ENCODE measurements around the gene SPTBN5.

The SPTBN5 gene

DNA sequence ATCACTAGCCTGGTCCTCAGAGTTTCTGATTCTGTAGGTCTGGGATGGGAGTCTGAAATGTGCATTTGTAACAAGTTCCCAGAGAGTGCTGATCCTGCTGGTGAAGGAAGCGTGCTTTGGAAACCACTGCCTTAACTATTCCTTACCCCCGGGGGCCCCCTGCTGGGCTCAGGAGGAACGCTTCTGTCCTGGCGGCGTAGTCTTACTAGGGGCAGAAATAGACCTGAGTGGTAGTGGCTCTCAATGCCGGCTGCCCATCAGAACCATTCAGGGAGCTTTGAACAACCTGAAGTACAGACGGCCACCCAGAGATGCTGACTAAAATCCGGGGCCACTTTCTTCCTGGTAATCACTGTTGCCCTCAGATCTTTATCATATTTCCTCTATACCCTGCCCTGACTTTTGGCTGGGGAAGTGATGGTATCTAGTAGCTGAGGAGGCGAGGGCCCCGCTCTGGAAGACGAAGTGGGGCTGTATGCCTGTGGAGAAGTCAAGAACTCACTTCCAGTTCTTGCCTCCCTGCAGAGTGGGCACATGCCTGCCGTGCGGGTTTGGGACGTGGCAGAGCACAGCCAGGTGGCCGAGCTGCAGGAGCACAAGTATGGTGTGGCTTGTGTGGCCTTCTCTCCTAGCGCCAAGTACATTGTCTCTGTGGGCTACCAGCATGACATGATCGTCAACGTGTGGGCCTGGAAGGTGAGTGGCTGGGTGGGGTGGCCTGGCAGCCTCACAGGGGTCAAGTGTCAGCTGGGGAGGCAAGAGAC lies 82.2 kb downstream of the SPTBN5 start:
- ChIA-PET CTCF (interaction anchor here (0.7 to 6.4 kb wide), 38 partner anchors 10 to 349 kb away, joined by 3 to 316 read pairs (median 4); partner anchors contain the start of genes JMJD7, MAPKBP1 and MGA), POLR2A (interaction anchor here (0.8 kb wide), 1 partner anchor 254 kb away, joined by 4 read pairs; no protein-coding TSS in a partner anchor)
- TF ChIP-seq CTCF (IDR thresholded peaks at IDR 0.05; ENCODE audit: control extremely low read depth, extremely low read depth, low read depth, missing control alignments) = peak; percentile 91
- peak; percentile 86 for DNase-seq (ENCODE audit: extremely low spot score)

DNA sequence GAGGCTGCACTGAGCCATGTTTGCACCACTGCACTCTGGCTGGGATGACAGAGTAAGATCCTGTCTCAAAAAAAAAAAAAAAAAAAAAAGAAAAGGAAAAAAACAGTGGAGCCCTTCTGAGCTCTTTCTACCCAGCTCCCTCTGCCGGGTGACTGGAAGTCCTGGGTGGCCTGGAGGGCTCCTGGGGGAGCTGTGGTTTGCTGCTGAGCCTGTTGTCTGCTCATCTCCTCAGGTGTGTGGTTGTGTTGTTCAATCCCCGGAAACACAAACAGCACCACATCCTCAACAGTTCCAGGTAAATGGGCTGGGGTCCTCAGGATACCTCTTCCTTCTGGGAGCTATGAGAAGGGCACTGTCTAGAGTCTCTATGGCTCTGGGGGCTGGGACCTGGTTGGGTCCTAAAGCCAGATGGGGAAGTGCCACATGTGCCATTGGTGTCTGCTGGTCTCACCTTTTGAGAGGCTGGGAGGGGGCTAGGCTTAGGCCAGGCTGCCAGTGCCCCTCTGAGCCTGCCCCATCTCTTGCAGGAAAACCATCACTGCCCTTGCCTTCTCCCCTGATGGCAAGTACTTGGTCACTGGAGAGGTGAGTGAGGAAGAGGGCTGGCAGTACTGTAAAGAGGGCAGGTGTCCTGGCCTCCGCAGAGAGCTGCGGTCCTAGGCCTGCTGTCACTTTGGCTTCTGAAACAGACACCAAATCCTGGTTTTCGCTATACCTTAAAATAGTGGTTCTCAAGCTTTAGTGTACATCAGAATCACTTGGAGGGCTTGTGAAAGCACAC lies 83.0 kb downstream of the SPTBN5 start:
- no peak for TF ChIP-seq CTCF (IDR thresholded peaks at IDR 0.05; ENCODE audit: control extremely low read depth, extremely low read depth, low read depth, missing control alignments)
- DNase-seq (ENCODE audit: extremely low spot score) = no peak
- ChIA-PET CTCF (interaction anchor here (0.6 to 6.4 kb wide), 29 partner anchors 9 to 345 kb away, joined by 3 to 316 read pairs (median 6); partner anchors contain the start of genes JMJD7, MAPKBP1 and MGA), POLR2A (interaction anchor here (0.7 kb wide), 1 partner anchor 297 kb away, joined by 4 read pairs; the partner anchor contains the start of gene LTK)

- no peak for TF ChIP-seq CTCF (IDR thresholded peaks at IDR 0.05; ENCODE audit: control extremely low read depth, extremely low read depth, low read depth, missing control alignments)
- POLR2A ChIA-PET = interaction anchor here (0.7 kb wide), 1 partner anchor 296 kb away, joined by 4 read pairs; the partner anchor contains the start of gene LTK
- CTCF ChIA-PET = interaction anchor here (1.1 to 6.4 kb wide), 9 partner anchors 8 to 344 kb away, joined by 4 to 316 read pairs (median 33); partner anchors contain the start of gene MAPKBP1
- no peak for DNase-seq (ENCODE audit: extremely low spot score)
These were observed 84.2 kb downstream of the SPTBN5 start for GRCh38 chr15:41809526-41810220.

GRCh38 chr15:41809121-41809520 lies 84.7 kb downstream of the SPTBN5 start:
- no peak for TF ChIP-seq CTCF (IDR thresholded peaks at IDR 0.05; ENCODE audit: control extremely low read depth, extremely low read depth, low read depth, missing control alignments)
- DNase-seq (ENCODE audit: extremely low spot score) = no peak
- ChIA-PET CTCF (interaction anchor here (4.1 to 6.4 kb wide), 4 partner anchors 13 to 205 kb away, joined by 33 to 316 read pairs (median 50); partner anchors contain the start of gene MAPKBP1), POLR2A (no interaction called here)

- no peak for TF ChIP-seq CTCF (IDR thresholded peaks at IDR 0.05; ENCODE audit: control extremely low read depth, extremely low read depth, low read depth, missing control alignments)
- DNase-seq (ENCODE audit: extremely low spot score) = no peak
- ChIA-PET CTCF (interaction anchor here (1.1 to 9.4 kb wide), 3 partner anchors 10 to 341 kb away, joined by 3 to 107 read pairs (median 3); partner anchors contain the start of gene MAPKBP1), POLR2A (no interaction called here)
These were observed 87.3 kb downstream of the SPTBN5 start for GRCh38 chr15:41806291-41807181.

Measured in GM10248 (cell line).